Measurements from ENCODE around the gene ERGIC1.

The ERGIC1 gene

DNA sequence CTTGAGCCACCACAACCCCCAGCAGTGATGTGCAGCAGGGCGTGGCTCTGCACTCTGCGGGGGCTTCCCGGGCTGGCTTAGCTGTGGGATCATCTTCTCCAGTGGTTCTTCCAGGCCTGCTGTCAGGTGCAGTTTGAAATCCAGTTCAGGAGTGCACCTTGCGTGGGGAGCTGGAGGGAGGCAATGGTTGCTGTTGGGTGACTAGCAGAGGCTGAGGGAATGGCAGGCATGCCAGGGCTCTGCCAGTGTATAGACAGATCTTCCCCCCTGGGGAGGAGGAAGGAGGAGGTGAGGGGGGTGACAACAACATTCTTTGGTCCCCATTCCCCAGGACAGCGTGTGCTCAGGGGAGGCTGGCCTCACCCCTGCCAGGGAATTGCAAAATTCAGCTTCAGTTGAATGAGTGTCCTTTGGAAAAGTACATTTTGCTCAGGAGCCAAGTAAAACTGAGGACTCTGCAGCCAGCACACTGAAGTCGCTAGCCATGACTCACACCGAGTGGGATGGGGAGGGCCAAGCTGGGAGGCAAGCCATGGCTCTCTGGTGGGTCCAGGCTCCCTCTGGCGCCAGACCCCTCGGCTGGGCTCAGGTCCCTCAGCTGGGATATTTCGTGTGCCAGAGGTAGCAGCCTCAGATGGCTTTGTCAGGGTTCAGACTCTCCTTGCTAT lies 35.0 kb downstream of the ERGIC1 start:
- H3K4me3 ChIP-seq (ENCODE audit: low read length), result no peak overlapping the region
- H3K79me2 ChIP-seq (ENCODE audit: control insufficient read depth, low read length), result no peaks in the 10 kb centered on the region
- peaks cover 6% of the 10 kb centered on the region for H3K4me1 ChIP-seq (ENCODE audit: control insufficient read depth, low read length)
- H3K36me3 ChIP-seq (ENCODE audit: control insufficient read depth, low read length), result no peaks in the 10 kb centered on the region
- H3K4me2 ChIP-seq (ENCODE audit: low read length), result no peak overlapping the region
- no peak overlapping the region for H3K27ac ChIP-seq (ENCODE audit: low read depth, low read length)
- no peaks in the 10 kb centered on the region for H3F3A ChIP-seq (ENCODE audit: control insufficient read depth, insufficient read depth)
- peaks cover 3% of the 10 kb centered on the region for H4K20me1 ChIP-seq (ENCODE audit: control insufficient read depth, insufficient read depth, low read depth, low read length)
- TF ChIP-seq, protein P1, sequence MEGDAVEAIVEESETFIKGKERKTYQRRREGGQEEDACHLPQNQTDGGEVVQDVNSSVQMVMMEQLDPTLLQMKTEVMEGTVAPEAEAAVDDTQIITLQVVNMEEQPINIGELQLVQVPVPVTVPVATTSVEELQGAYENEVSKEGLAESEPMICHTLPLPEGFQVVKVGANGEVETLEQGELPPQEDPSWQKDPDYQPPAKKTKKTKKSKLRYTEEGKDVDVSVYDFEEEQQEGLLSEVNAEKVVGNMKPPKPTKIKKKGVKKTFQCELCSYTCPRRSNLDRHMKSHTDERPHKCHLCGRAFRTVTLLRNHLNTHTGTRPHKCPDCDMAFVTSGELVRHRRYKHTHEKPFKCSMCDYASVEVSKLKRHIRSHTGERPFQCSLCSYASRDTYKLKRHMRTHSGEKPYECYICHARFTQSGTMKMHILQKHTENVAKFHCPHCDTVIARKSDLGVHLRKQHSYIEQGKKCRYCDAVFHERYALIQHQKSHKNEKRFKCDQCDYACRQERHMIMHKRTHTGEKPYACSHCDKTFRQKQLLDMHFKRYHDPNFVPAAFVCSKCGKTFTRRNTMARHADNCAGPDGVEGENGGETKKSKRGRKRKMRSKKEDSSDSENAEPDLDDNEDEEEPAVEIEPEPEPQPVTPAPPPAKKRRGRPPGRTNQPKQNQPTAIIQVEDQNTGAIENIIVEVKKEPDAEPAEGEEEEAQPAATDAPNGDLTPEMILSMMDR (IDR thresholded peaks at IDR 0.05; ENCODE audit: low read depth, low read length, poor library complexity, severe bottlenecking), result no peak
- TF ChIP-seq EZH2phosphoT487 (IDR thresholded peaks at IDR 0.05; ENCODE audit: borderline replicate concordance, low read length), result no peak
- no peaks in the 10 kb centered on the region for H3K9me2 ChIP-seq (replicated peaks; ENCODE audit: control insufficient read depth, low read length)
- H3K9me3 ChIP-seq (ENCODE audit: control insufficient read depth, insufficient read depth, low read length), result no peaks in the 10 kb centered on the region
- H3K27me3 ChIP-seq (ENCODE audit: control insufficient read depth, low read length), result no peaks in the 10 kb centered on the region

DNA sequence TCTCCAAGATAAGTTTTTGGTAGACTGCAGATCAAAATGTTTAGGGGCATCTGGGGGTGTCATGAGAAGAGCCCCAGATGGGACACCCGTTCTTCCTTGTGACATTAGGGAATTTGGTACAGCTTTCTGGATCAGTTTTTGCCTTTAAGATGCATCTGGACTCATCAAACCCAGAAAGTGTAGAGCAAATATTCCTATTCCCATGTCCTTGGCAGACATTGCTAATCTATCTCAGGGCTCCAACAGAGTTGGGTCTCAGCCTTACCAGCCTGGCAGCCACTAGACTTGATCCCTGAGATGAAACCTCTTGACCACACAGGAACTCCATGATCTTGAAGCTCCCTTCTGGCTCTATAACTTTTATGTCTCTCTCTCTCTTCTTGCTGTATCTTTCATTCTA lies 35.6 kb downstream of the ERGIC1 start:
- TF ChIP-seq, protein P1 (IDR thresholded peaks at IDR 0.05; ENCODE audit: low read depth, low read length, poor library complexity, severe bottlenecking), result no peak
- no peak for TF ChIP-seq EZH2phosphoT487 (IDR thresholded peaks at IDR 0.05; ENCODE audit: borderline replicate concordance, low read length)
- H3K9me2 ChIP-seq (replicated peaks; ENCODE audit: control insufficient read depth, low read length), result no peaks in the 10 kb centered on the region
- H3K79me2 ChIP-seq (ENCODE audit: control insufficient read depth, low read length), result no peaks in the 10 kb centered on the region
- H3K27ac ChIP-seq (ENCODE audit: low read depth, low read length), result no peak overlapping the region
- no peaks in the 10 kb centered on the region for H3K36me3 ChIP-seq (ENCODE audit: control insufficient read depth, low read length)
- H3K4me2 ChIP-seq (ENCODE audit: low read length), result no peak overlapping the region
- H3K27me3 ChIP-seq (ENCODE audit: control insufficient read depth, low read length), result no peaks in the 10 kb centered on the region
- H4K20me1 ChIP-seq (ENCODE audit: control insufficient read depth, insufficient read depth, low read depth, low read length), result peaks cover 3% of the 10 kb centered on the region
- no peak overlapping the region for H3K4me3 ChIP-seq (ENCODE audit: low read length)
- H3F3A ChIP-seq (ENCODE audit: control insufficient read depth, insufficient read depth), result no peaks in the 10 kb centered on the region
- peaks cover 6% of the 10 kb centered on the region for H3K4me1 ChIP-seq (ENCODE audit: control insufficient read depth, low read length)
- H3K9me3 ChIP-seq (ENCODE audit: control insufficient read depth, insufficient read depth, low read length), result no peaks in the 10 kb centered on the region

DNA sequence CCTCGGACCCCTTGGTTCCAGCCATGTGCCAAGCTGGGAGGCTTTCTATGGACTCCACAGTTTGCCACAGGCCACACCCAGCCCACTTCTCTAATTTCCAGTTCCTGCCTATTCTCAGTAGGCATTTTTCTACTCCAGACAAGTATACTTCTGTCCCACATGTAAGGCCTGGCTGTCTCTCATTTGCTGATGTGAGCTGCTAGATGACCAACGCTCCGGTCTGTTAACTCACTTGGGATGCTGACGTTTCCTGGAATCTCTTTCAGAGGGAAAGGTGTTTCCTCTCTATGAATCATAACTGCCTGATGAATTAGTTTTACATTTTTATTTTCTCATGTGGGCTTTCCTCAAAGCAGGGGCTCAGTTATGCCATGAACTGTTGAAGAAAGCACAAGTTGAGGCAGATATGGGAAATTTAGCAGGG lies 36.3 kb downstream of the ERGIC1 start:
- Histone ChIP-seq H4K20me1 (ENCODE audit: control insufficient read depth, insufficient read depth, low read depth, low read length) (peaks cover 3% of the 10 kb centered on the region), H3F3A (ENCODE audit: control insufficient read depth, insufficient read depth) (no peaks in the 10 kb centered on the region), H3K4me3 (ENCODE audit: low read length) (no peak overlapping the region), H3K9me2 (replicated peaks; ENCODE audit: control insufficient read depth, low read length) (no peaks in the 10 kb centered on the region), H3K9me3 (ENCODE audit: control insufficient read depth, insufficient read depth, low read length) (no peaks in the 10 kb centered on the region), H3K4me1 (ENCODE audit: control insufficient read depth, low read length) (peaks cover 10% of the 10 kb centered on the region), H3K79me2 (ENCODE audit: control insufficient read depth, low read length) (no peaks in the 10 kb centered on the region), H3K27me3 (ENCODE audit: control insufficient read depth, low read length) (no peaks in the 10 kb centered on the region), H3K4me2 (ENCODE audit: low read length) (no peak overlapping the region), H3K27ac (ENCODE audit: low read depth, low read length) (no peak overlapping the region), H3K36me3 (ENCODE audit: control insufficient read depth, low read length) (no peaks in the 10 kb centered on the region)
- TF ChIP-seq, protein P1 (IDR thresholded peaks at IDR 0.05; ENCODE audit: low read depth, low read length, poor library complexity, severe bottlenecking), result no peak
- TF ChIP-seq EZH2phosphoT487 (IDR thresholded peaks at IDR 0.05; ENCODE audit: borderline replicate concordance, low read length), result no peak
